K562 (cell line): Measurements from ENCODE around the gene NAT10. TPM values are rescaled to one million over a fixed set of nuclear protein-coding genes. Genes with fewer than 3 reads are reported as not detected.

Experiments used
- CREM ChIP-seq: IDR thresholded peaks from 2 replicates; pipeline ENCODE4 v1.6.1; 2014; ENCODE audit warnings: antibody characterized with exemption, low read depth
- FOXM1 ChIP-seq, 2 experiments: fragments of 450-650 bp in 1 of 2; sonication (generic) in 1 of 2; formaldehyde crosslinking in 1 of 2; IDR thresholded peaks; 2 replicates each; pipeline versions ENCODE4 v1.6.1 to v1.9.0; 2017 to 2022; ENCODE audit warnings: low read depth in 2 of 2, mild to moderate bottlenecking in 2 of 2, missing genetic modification reagents in 1 of 2, moderate library complexity in 1 of 2
- ILK ChIP-seq: fragments of 450-650 bp; IDR thresholded peaks from 2 replicates; pipeline ENCODE4 v1.6.1; 2016; ENCODE audit warnings: missing genetic modification characterization, low read depth, mild to moderate bottlenecking, missing compliant biosample characterization, moderate library complexity, borderline replicate concordance
- KHSRP ChIP-seq: fragments of 450-650 bp; IDR thresholded peaks from 2 replicates; pipeline ENCODE4 v1.6.1; 2017
- KLF10 ChIP-seq: fragments of 250-450 bp; sonication (Bioruptor Pico); IDR thresholded peaks from 2 replicates; pipeline ENCODE4 v1.6.1; 2021; ENCODE audit warnings: matching md5 sums
- POLR2H ChIP-seq: IDR thresholded peaks from 2 replicates; pipeline ENCODE4 v1.6.1; 2016; ENCODE audit warnings: missing genetic modification characterization, low read depth, mild to moderate bottlenecking, control low read depth, missing compliant biosample characterization, moderate library complexity
- PTBP1 ChIP-seq: fragments of 200-400 bp; formaldehyde crosslinking; IDR thresholded peaks from 2 replicates; pipeline ENCODE4 v1.6.1; 2017; ENCODE audit warnings: low read depth, low read length
- STAT5B ChIP-seq: fragments of 250-450 bp; sonication (Bioruptor Pico); IDR thresholded peaks from 2 replicates; pipeline ENCODE4 v1.8.0; 2021; ENCODE audit warnings: mild to moderate bottlenecking, inconsistent platforms
- ZNF121 ChIP-seq: sonication (generic); formaldehyde crosslinking; conservative IDR thresholded peaks from 2 replicates; pipeline ENCODE4 v1.8.0; 2022; ENCODE audit warnings: missing genetic modification reagents
- ZNF24 ChIP-seq: fragments of 450-650 bp; IDR thresholded peaks from 2 replicates; pipeline ENCODE4 v1.6.1; 2016
- polyA plus RNA-seq, 8 experiments: library from polyadenylated mRNA; depleted of rRNA in 4 of 8; stranded (reverse) in 5 of 8; unstranded in 3 of 8; fragments of >200 nt; fragmentation: Nextera tagmentation in 2 of 8; fragmentation: Illumina TruSeq in 1 of 8; extraction: Ambion mirVana in 2 of 8; extraction: Trizol in 1 of 8; gene quantifications; 2 replicates each; pipeline versions ENCODE4 v1.2.1 to v1.2.3, GENCODE V29; 2011 to 2014; ENCODE audit warnings: inconsistent platforms in 1 of 8, missing spikeins in 1 of 8
- total RNA-seq, 7 experiments: library from RNA; depleted of rRNA in 6 of 7; stranded (reverse); fragments of >200 nt in 6 of 7; fragmentation: Illumina TruSeq in 2 of 7; extraction: Trizol in 2 of 7; gene quantifications; 2 replicates each; pipeline versions ENCODE4 v1.2.1 to v1.2.3, GENCODE V29; 2011 to 2021; ENCODE audit warnings: low replicate concordance in 1 of 7
- TF ChIP-seq, protein P1 (sequence below): sonication (generic); formaldehyde crosslinking; IDR thresholded peaks from 2 replicates; pipeline ENCODE4 v1.8.1; 2023; ENCODE audit warnings: mild to moderate bottlenecking, missing genetic modification reagents
- TF ChIP-seq, protein P2 (sequence below): fragments of 450-650 bp; IDR thresholded peaks from 2 replicates; pipeline ENCODE4 v1.6.1; 2016; ENCODE audit warnings: low read depth
- TF ChIP-seq, protein P3 (sequence below): sonication (generic); formaldehyde crosslinking; IDR thresholded peaks from 2 replicates; pipeline ENCODE4 v1.5.0; 2020; ENCODE audit warnings: missing genetic modification reagents
- TF ChIP-seq, protein P4 (sequence below): sonication (generic); formaldehyde crosslinking; IDR thresholded peaks from 2 replicates; pipeline ENCODE4 v1.8.1; 2023; ENCODE audit warnings: mild to moderate bottlenecking, missing genetic modification reagents

NAT10 gene
- total and polyA plus RNA-seq, 9 of the 15 experiments (the other 6 are each of a cell fraction or from before 2014, with no cell fraction given) = 55.4 to 125 (median 86.3) TPM

DNA sequence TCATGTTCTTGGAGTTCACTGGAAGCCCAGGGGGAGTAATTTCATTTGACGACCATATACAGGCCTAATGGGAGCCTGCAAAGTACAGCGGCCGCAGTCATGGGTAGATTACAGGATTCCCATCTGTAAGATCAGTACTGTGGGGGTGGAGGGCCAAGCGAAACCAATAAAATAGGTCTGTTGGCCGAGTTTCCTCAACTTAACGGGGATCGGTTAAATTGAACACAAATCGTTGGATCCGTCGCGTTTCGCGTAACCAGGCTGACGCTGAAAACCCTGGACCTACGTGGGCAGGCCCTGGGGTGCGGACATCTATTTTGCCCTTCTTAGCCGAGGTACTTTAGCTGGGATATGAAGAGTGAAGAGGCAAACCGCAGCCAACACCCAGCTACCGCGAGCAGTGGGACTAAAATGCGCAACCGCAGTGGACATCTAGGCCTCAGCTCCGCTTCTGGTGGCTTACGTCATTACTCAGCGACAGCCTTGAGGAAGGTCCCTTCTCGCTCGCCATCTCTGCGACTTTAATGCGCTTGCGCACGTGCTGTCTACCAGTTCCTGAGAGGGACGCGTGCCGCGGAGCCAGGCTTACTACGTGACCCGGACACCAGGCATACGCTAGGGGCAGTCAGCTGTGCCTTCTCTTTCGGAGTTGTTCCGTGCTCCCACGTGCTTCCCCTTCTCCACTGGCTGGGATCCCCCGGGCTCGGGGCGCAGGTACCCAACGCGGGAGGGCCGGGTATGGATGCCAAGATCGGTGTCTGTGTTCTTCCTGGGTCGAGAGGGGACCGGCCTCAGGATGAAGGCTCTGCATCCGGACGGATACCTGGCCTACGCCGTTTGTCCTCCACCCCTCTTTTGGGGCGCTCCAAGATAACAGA, at the start of gene NAT10 (continued):
- TF ChIP-seq KLF10 (CRISPR knock-in tag) = no peak
- TF ChIP-seq POLR2H (tag) = peak; percentile 94
- TF ChIP-seq, protein P1, sequence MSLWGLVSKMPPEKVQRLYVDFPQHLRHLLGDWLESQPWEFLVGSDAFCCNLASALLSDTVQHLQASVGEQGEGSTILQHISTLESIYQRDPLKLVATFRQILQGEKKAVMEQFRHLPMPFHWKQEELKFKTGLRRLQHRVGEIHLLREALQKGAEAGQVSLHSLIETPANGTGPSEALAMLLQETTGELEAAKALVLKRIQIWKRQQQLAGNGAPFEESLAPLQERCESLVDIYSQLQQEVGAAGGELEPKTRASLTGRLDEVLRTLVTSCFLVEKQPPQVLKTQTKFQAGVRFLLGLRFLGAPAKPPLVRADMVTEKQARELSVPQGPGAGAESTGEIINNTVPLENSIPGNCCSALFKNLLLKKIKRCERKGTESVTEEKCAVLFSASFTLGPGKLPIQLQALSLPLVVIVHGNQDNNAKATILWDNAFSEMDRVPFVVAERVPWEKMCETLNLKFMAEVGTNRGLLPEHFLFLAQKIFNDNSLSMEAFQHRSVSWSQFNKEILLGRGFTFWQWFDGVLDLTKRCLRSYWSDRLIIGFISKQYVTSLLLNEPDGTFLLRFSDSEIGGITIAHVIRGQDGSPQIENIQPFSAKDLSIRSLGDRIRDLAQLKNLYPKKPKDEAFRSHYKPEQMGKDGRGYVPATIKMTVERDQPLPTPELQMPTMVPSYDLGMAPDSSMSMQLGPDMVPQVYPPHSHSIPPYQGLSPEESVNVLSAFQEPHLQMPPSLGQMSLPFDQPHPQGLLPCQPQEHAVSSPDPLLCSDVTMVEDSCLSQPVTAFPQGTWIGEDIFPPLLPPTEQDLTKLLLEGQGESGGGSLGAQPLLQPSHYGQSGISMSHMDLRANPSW (CRISPR knock-in tag) = no peak
- TF ChIP-seq CREM = peak; percentile 100
- no peak for TF ChIP-seq STAT5B
- peak; percentile 25; the same call in 1 of the 2 replicates for TF ChIP-seq ZNF24
- peak; percentile 68 for TF ChIP-seq KHSRP
- TF ChIP-seq, protein P2, sequence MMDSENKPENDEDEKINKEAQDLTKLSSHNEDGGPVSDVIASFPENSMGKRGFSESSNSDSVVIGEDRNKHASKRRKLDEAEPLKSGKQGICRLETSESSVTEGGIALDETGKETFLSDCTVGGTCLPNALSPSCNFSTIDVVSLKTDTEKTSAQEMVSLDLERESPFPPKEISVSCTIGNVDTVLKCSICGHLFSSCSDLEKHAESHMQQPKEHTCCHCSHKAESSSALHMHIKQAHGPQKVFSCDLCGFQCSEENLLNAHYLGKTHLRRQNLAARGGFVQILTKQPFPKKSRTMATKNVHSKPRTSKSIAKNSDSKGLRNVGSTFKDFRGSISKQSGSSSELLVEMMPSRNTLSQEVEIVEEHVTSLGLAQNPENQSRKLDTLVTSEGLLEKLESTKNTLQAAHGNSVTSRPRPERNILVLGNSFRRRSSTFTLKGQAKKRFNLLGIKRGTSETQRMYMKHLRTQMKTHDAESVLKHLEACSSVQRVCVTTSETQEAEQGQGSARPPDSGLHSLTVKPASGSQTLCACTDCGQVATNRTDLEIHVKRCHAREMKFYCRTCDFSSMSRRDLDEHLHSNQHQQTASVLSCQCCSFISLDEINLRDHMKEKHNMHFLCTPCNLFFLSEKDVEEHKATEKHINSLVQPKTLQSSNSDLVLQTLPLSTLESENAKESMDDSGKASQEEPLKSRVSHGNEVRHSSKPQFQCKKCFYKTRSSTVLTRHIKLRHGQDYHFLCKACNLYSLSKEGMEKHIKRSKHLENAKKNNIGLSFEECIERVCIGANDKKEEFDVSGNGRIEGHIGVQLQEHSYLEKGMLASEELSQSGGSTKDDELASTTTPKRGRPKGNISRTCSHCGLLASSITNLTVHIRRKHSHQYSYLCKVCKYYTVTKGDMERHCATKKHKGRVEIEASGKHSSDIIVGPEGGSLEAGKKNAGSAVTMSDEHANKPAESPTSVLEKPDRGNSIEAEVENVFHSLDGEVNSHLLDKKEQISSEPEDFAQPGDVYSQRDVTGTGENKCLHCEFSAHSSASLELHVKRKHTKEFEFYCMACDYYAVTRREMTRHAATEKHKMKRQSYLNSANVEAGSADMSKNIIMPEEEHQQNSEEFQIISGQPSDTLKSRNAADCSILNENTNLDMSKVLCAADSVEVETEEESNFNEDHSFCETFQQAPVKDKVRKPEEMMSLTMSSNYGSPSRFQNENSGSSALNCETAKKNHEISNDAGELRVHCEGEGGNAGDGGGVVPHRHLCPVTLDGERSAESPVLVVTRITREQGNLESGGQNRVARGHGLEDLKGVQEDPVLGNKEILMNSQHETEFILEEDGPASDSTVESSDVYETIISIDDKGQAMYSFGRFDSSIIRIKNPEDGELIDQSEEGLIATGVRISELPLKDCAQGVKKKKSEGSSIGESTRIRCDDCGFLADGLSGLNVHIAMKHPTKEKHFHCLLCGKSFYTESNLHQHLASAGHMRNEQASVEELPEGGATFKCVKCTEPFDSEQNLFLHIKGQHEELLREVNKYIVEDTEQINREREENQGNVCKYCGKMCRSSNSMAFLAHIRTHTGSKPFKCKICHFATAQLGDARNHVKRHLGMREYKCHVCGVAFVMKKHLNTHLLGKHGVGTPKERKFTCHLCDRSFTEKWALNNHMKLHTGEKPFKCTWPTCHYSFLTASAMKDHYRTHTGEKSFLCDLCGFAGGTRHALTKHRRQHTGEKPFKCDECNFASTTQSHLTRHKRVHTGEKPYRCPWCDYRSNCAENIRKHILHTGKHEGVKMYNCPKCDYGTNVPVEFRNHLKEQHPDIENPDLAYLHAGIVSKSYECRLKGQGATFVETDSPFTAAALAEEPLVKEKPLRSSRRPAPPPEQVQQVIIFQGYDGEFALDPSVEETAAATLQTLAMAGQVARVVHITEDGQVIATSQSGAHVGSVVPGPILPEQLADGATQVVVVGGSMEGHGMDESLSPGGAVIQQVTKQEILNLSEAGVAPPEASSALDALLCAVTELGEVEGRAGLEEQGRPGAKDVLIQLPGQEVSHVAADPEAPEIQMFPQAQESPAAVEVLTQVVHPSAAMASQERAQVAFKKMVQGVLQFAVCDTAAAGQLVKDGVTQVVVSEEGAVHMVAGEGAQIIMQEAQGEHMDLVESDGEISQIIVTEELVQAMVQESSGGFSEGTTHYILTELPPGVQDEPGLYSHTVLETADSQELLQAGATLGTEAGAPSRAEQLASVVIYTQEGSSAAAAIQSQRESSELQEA = peak; percentile 92
- TF ChIP-seq, protein P3, sequence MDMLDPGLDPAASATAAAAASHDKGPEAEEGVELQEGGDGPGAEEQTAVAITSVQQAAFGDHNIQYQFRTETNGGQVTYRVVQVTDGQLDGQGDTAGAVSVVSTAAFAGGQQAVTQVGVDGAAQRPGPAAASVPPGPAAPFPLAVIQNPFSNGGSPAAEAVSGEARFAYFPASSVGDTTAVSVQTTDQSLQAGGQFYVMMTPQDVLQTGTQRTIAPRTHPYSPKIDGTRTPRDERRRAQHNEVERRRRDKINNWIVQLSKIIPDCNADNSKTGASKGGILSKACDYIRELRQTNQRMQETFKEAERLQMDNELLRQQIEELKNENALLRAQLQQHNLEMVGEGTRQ (CRISPR knock-in tag) = peak; percentile 53
- TF ChIP-seq, protein P4, sequence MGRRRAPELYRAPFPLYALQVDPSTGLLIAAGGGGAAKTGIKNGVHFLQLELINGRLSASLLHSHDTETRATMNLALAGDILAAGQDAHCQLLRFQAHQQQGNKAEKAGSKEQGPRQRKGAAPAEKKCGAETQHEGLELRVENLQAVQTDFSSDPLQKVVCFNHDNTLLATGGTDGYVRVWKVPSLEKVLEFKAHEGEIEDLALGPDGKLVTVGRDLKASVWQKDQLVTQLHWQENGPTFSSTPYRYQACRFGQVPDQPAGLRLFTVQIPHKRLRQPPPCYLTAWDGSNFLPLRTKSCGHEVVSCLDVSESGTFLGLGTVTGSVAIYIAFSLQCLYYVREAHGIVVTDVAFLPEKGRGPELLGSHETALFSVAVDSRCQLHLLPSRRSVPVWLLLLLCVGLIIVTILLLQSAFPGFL = no peak
- TF ChIP-seq PTBP1 = no peak
- no peak for TF ChIP-seq ILK (tag)
- no peak for TF ChIP-seq ZNF121 (CRISPR knock-in tag)
- TF ChIP-seq FOXM1 (IDR thresholded peaks at IDR 0.05; ENCODE audit: low read depth) = 0 out of 2 replicates have a peak, but pooled peaks have one; percentile 9
- TF ChIP-seq FOXM1 (CRISPR knock-in tag; IDR thresholded peaks at IDR 0.05; ENCODE audit: low read depth) = 0 out of 2 replicates have a peak, but pooled peaks have one; percentile 42
